ENCODE data around the gene AHR. TPM values are rescaled to one million over a fixed set of nuclear protein-coding genes. Genes with fewer than 3 reads are reported as not detected.

The AHR gene
- total RNA-seq, 4 donors from 2014 or later = 12.0 to 13.6 (median 13.1) TPM

DNA sequence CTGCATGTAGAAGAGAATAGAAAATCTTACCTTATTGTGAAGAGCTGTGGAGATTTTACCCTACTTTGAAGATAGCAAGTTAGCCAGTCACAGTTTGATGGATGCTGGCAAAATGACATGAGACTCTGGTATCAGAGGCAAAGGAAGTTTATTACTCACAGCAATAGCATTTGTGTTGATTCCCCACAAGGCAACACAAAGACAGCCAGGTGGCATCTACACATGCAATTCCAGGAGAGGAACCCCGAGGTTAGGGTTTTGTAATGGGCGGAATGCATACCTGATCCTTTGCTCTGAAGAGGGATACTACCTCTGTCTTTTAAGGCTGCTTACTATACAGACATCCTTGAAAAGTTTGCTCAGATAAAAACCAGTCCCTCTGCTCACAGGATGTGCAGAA, 59.5 kb downstream of the AHR start:
- TF ChIP-seq POLR2A (IDR thresholded peaks at IDR 0.05) = no peak
- Histone ChIP-seq H3K9me3 (no peaks in the 10 kb centered on the region), H3K36me3 (no peaks in the 10 kb centered on the region), H3K27ac (no peak overlapping the region), H3K4me3 (no peak overlapping the region), H3K4me1 (no peaks in the 10 kb centered on the region), H3K27me3 (no peaks in the 10 kb centered on the region)
- intact Hi-C loops (cut with DNase I; ENCODE audit: low total_unique reads) = no loop called here
- in situ Hi-C loops (cut with MboI; ENCODE audit: low sequenced_read_pairs in 4 of 4) = no loop called here
- no peak for DNase-seq
- no peak for ATAC-seq

DNA sequence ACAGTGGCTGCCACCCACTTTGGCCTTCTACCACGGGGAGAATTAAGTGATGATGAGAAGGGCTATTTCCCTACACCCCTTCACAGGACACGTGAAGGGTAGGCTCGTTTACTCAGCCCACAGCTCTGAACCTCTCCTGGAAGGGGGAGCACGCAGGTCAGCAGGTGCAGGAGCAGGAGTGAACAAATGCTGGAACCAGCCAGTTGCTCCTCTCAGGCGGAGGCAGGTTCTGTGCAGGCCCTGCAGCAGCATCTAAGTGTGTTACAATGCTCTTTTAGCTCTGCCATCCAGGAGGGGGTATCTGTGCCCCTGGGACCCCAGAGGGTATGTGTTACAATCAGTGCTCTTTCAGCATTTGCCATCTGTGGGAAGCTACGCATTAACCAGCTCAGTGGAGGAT, 61.2 kb downstream of the AHR start:
- no peaks in the 10 kb centered on the region for H3K4me1 ChIP-seq
- DNase-seq (no peak), ATAC-seq (no peak)
- H3K36me3 ChIP-seq = no peaks in the 10 kb centered on the region
- intact Hi-C loops (cut with DNase I; ENCODE audit: low total_unique reads) = no loop called here
- in situ Hi-C loops (cut with MboI; ENCODE audit: low sequenced_read_pairs in 4 of 4) = no loop called here
- H3K4me3 ChIP-seq = no peak overlapping the region
- H3K27ac ChIP-seq = no peak overlapping the region
- H3K27me3 ChIP-seq = no peaks in the 10 kb centered on the region
- no peaks in the 10 kb centered on the region for H3K9me3 ChIP-seq
- TF ChIP-seq, protein P1, sequence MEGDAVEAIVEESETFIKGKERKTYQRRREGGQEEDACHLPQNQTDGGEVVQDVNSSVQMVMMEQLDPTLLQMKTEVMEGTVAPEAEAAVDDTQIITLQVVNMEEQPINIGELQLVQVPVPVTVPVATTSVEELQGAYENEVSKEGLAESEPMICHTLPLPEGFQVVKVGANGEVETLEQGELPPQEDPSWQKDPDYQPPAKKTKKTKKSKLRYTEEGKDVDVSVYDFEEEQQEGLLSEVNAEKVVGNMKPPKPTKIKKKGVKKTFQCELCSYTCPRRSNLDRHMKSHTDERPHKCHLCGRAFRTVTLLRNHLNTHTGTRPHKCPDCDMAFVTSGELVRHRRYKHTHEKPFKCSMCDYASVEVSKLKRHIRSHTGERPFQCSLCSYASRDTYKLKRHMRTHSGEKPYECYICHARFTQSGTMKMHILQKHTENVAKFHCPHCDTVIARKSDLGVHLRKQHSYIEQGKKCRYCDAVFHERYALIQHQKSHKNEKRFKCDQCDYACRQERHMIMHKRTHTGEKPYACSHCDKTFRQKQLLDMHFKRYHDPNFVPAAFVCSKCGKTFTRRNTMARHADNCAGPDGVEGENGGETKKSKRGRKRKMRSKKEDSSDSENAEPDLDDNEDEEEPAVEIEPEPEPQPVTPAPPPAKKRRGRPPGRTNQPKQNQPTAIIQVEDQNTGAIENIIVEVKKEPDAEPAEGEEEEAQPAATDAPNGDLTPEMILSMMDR (IDR thresholded peaks at IDR 0.05 in 4 of 5, conservative IDR thresholded peaks at IDR 0.05 in 1 of 5) = no peak
- TF ChIP-seq POLR2A (IDR thresholded peaks at IDR 0.05) = no peak

DNA sequence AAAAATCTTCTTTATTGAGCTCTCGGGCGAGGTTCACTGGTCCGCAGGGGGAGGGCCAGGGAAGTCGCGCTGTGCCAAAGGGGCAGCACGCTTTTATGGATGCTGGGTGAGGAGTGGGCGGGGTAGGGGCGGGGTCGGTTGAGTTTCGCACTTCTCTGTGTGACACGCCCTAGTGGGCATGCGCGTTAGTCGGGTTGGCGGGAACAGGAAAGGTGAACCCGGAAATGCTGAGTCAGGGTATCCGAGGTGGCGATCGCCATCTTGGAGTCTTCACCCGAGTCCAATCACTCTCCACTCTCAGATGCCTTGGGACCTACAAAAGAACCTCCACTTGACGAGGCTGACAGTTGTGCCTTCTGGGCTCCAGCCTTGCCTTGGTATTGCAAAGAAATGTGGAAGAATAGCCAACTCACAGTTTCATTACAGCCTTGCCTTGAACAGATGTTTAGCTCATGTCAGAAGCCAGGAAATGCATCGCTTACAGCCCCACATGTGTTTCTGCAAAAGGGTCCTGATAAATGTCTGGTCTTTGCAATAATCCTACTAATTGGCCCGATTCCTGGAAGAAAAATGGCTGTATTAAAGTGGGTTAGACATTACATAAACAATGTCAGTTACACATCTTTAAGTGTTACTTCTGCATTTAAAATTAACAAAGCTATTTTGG, 64.1 kb downstream of the AHR start:
- Histone ChIP-seq H3K27me3 (no peaks in the 10 kb centered on the region), H3K27ac (no peak overlapping the region), H3K4me1 (no peaks in the 10 kb centered on the region), H3K4me3 (no peak overlapping the region), H3K9me3 (no peaks in the 10 kb centered on the region), H3K36me3 (no peaks in the 10 kb centered on the region)
- no peak for DNase-seq
- no peak for ATAC-seq
- in situ Hi-C loops (cut with MboI; ENCODE audit: low sequenced_read_pairs in 4 of 4) (no loop called here), intact Hi-C loops (cut with DNase I; ENCODE audit: low total_unique reads) (no loop called here)
- TF ChIP-seq, protein P1 (IDR thresholded peaks at IDR 0.05 in 4 of 5, conservative IDR thresholded peaks at IDR 0.05 in 1 of 5) = no peak
- no peak for TF ChIP-seq POLR2A (IDR thresholded peaks at IDR 0.05)

DNA sequence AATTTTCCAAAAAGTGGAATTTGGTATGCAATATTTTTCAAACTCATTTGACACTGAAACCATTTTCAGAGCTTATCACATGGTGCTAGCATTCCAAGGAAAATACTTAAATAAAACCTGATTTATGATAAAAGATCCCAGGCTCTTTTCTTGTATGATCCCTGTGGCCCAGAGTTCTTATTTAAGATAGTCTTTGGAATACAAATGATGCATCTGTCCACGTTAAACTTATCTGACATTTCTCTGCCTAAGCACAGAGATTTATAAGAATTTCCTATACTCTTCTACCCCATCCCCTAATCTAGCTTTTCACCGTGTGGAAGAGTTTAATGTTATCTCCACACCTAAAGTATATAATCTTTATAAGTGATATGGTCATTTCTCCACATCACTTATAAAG, 66.2 kb downstream of the AHR start:
- intact Hi-C loops (cut with DNase I; ENCODE audit: low total_unique reads) (no loop called here), in situ Hi-C loops (cut with MboI; ENCODE audit: low sequenced_read_pairs in 4 of 4) (no loop called here)
- DNase-seq = no peak
- Histone ChIP-seq H3K36me3 (no peaks in the 10 kb centered on the region), H3K27ac (no peak overlapping the region), H3K9me3 (no peaks in the 10 kb centered on the region), H3K27me3 (no peaks in the 10 kb centered on the region), H3K4me3 (no peak overlapping the region), H3K4me1 (no peaks in the 10 kb centered on the region)
- no peak for ATAC-seq
- TF ChIP-seq POLR2A (IDR thresholded peaks at IDR 0.05) = no peak
- TF ChIP-seq, protein P1 (IDR thresholded peaks at IDR 0.05 in 4 of 5, conservative IDR thresholded peaks at IDR 0.05 in 1 of 5) = no peak

DNA sequence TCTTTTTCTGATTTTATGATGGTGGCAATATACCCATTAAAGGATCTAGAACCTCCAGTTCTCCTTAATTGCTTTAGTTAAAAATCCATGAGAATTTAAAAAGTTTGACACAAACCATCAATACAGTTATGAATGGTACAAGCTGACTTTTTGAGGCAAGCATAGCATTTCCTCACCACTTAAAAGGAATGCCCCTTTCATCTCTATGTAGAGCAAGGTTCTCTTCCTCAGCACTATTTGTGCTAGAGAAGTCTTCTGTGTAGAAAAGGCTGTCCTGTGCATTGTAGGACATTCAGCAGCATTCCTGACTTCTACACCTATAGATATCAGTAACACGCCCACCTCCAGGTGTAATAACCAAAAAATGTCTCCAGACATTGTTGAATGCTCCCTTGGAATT, 67.3 kb downstream of the AHR start:
- Histone ChIP-seq H3K4me3 (no peak overlapping the region), H3K27me3 (no peaks in the 10 kb centered on the region), H3K36me3 (no peaks in the 10 kb centered on the region), H3K9me3 (no peaks in the 10 kb centered on the region), H3K4me1 (no peaks in the 10 kb centered on the region), H3K27ac (no peak overlapping the region)
- no peak for DNase-seq
- TF ChIP-seq, protein P1 (IDR thresholded peaks at IDR 0.05 in 4 of 5, conservative IDR thresholded peaks at IDR 0.05 in 1 of 5) = no peak
- TF ChIP-seq POLR2A (IDR thresholded peaks at IDR 0.05) = no peak
- in situ Hi-C loops (cut with MboI; ENCODE audit: low sequenced_read_pairs in 4 of 4) (no loop called here), intact Hi-C loops (cut with DNase I; ENCODE audit: low total_unique reads) (no loop called here)
- no peak for ATAC-seq

All from gastrocnemius medialis (tissue), 4 donors.